IMR-90 (cell line): ENCODE data around the gene TRAF4. TPM values are rescaled to one million over a fixed set of nuclear protein-coding genes. Genes with fewer than 3 reads are reported as not detected.

Experiments
- ATAC-seq: fragments of 200-7000 bp; cut with Tn5 transposase; 2 replicates; pipeline ENCODE4 v1.9.1; 2020; ENCODE audit warnings: low read depth, mild to moderate bottlenecking, moderate library complexity
- BruUV-seq: library from RNA; stranded (reverse); fragments of 400-500 nt; replicated peaks from 2 replicates; lab custom pipeline; 2021; lab: Mats Ljungman, UMichigan
- CTCF ChIA-PET: fragments of 300-600 bp; formaldehyde crosslinking; extraction: SDS; loops from one replicate; lab custom pipeline; 2021; ENCODE audit warnings: antibody characterized with exemption; lab: Yijun Ruan, JAX
- POLR2A ChIA-PET: fragments of 300-600 bp; sonication (Branson Sonifier 250); formaldehyde crosslinking; loops from one replicate; lab custom pipeline; 2022; ENCODE audit warnings: antibody characterized with exemption; ENCODE audit not compliant: unreplicated experiment; lab: Charles Lee
- DNase-seq: peaks from one replicate; pipeline ENCODE4 v3.0.0; 2013
- H2AFZ ChIP-seq: replicated peaks from 2 replicates; pipeline ENCODE3; 2013; ENCODE audit warnings: low read length, mild to moderate bottlenecking; ENCODE audit not compliant: poor library complexity
- H2AK5ac ChIP-seq: 2 replicates; pipeline ENCODE4 v1.6.1; 2013; ENCODE audit warnings: low read depth, low read length, inconsistent platforms
- H2AK9ac ChIP-seq: replicated peaks from 2 replicates; pipeline ENCODE3; 2013; ENCODE audit warnings: mild to moderate bottlenecking, low read depth, low read length, moderate library complexity; ENCODE audit not compliant: poor library complexity
- H2BK120ac ChIP-seq: 2 replicates; pipeline ENCODE4 v1.6.1; 2013; ENCODE audit warnings: low read depth, low read length, inconsistent platforms
- H2BK15ac ChIP-seq: 3 replicates; pipeline ENCODE4 v1.6.1; 2013; ENCODE audit warnings: low read depth, low read length, inconsistent platforms
- H2BK20ac ChIP-seq: 2 replicates; pipeline ENCODE4 v1.6.1; 2013; ENCODE audit warnings: low read depth, mild to moderate bottlenecking, inconsistent platforms, low read length, moderate library complexity
- H2BK5ac ChIP-seq: 2 replicates; pipeline ENCODE4 v1.6.1; 2013; ENCODE audit warnings: mild to moderate bottlenecking, low read depth, low read length, inconsistent platforms; ENCODE audit not compliant: poor library complexity, severe bottlenecking
- H3K14ac ChIP-seq: replicated peaks from 2 replicates; pipeline ENCODE4 v1.6.1; 2013; ENCODE audit warnings: low read depth, low read length, inconsistent platforms
- H3K18ac ChIP-seq: 2 replicates; pipeline ENCODE4 v1.6.1; 2013; ENCODE audit warnings: low read depth, low read length, control low read depth
- H3K23ac ChIP-seq: 2 replicates; pipeline ENCODE4 v1.6.1; 2013; ENCODE audit warnings: low read depth, low read length, inconsistent platforms
- H3K27ac ChIP-seq: 2 replicates; pipeline ENCODE4 v1.5.1; 2013; ENCODE audit warnings: mild to moderate bottlenecking, control low read depth, low read length; ENCODE audit not compliant: insufficient read depth
- H3K27me3 ChIP-seq: 2 replicates; pipeline ENCODE4 v1.6.1; 2013; ENCODE audit warnings: low read length; ENCODE audit not compliant: control insufficient read depth, insufficient read depth
- H3K36me3 ChIP-seq: 2 replicates; pipeline ENCODE4 v1.6.1; 2013; ENCODE audit warnings: low read length, mixed read lengths; ENCODE audit not compliant: control insufficient read depth, insufficient read depth
- H3K4ac ChIP-seq: 2 replicates; pipeline ENCODE4 v1.6.1; 2013; ENCODE audit warnings: low read depth, low read length, inconsistent platforms
- H3K4me1 ChIP-seq: 2 replicates; pipeline ENCODE4 v1.6.1; 2013; ENCODE audit warnings: low read length, mixed read lengths; ENCODE audit not compliant: control insufficient read depth, insufficient read depth
- H3K4me2 ChIP-seq: 2 replicates; pipeline ENCODE4 v1.6.1; 2013; ENCODE audit warnings: low read depth, mild to moderate bottlenecking, control low read depth, low read length, moderate library complexity
- H3K4me3 ChIP-seq: 2 replicates; pipeline ENCODE4 v1.5.1; 2013; ENCODE audit warnings: low read depth, mild to moderate bottlenecking, control low read depth, low read length, moderate library complexity; ENCODE audit not compliant: insufficient read depth
- H3K56ac ChIP-seq: 2 replicates; pipeline ENCODE4 v1.6.1; 2013; ENCODE audit warnings: low read length, inconsistent platforms; ENCODE audit not compliant: insufficient read depth; ENCODE audit errors: extremely low read depth
- H3K79me1 ChIP-seq, 2 experiments: 2 replicates each; pipeline ENCODE4 v1.6.1; 2013; ENCODE audit warnings: low read length in 2 of 2, inconsistent platforms in 1 of 2, low read depth in 1 of 2
- H3K9ac ChIP-seq: 2 replicates; pipeline ENCODE4 v1.6.1; 2013; ENCODE audit warnings: low read depth, low read length, control low read depth
- H3K9me1 ChIP-seq: 2 replicates; pipeline ENCODE4 v1.6.1; 2013; ENCODE audit warnings: low read length, inconsistent platforms; ENCODE audit not compliant: insufficient read depth
- H3K9me3 ChIP-seq: 2 replicates; pipeline ENCODE4 v1.6.1; 2013; ENCODE audit warnings: low read length; ENCODE audit not compliant: control insufficient read depth, insufficient read depth
- H4K20me1 ChIP-seq: 2 replicates; pipeline ENCODE4 v1.6.1; 2013; ENCODE audit warnings: low read length, inconsistent platforms; ENCODE audit not compliant: insufficient read depth
- H4K5ac ChIP-seq: 2 replicates; pipeline ENCODE4 v1.6.1; 2013; ENCODE audit warnings: mild to moderate bottlenecking, low read depth, low read length, control low read depth
- H4K8ac ChIP-seq, 2 experiments: 2 replicates each; pipeline ENCODE4 v1.6.1; 2013; ENCODE audit warnings: low read depth in 2 of 2, low read length in 2 of 2, control low read depth in 1 of 2, inconsistent platforms in 1 of 2
- H4K91ac ChIP-seq: 2 replicates; pipeline ENCODE4 v1.6.1; 2013; ENCODE audit warnings: low read depth, low read length, inconsistent platforms; ENCODE audit not compliant: insufficient read depth
- RAD21 ChIP-seq: IDR thresholded peaks from 2 replicates; pipeline ENCODE4 v1.6.1; 2012; ENCODE audit warnings: low read length, improper control_type of control experiment
- WGBS, 2 experiments: methylation state at CpG; one replicate each; pipeline versions ENCODE4 v1.1.5 to v1.1.7; 2013; ENCODE audit warnings: missing lambda C conversion rate in 2 of 2; ENCODE audit not compliant: insufficient read length in 1 of 2; ENCODE audit errors: extremely low coverage in 2 of 2; 5-methylcytosine and 5-hydroxymethylcytosine counted together
- dilution Hi-C: fragments of 300-500 bp; cut with HindIII; formaldehyde crosslinking; loops from one replicate; pipeline ENCODE4 v1.14.3; 2018; ENCODE audit warnings: low sequenced_read_pairs; ENCODE audit not compliant: unreplicated experiment
- in situ Hi-C: fragments of 300-500 bp; cut with MboI; formaldehyde crosslinking; loops from 3 replicates; pipeline ENCODE4 v1.14.3; 2019; ENCODE audit warnings: low sequenced_read_pairs, inconsistent platforms, mixed read lengths
- intact Hi-C: fragments of 100-400 bp; cut with micrococcal nuclease; formaldehyde crosslinking; loops from 2 replicates; pipeline ENCODE4 v1.10.0; 2022
- polyA plus RNA-seq, 3 experiments: library from polyadenylated mRNA; depleted of rRNA; stranded (reverse); fragments of >200 nt; gene quantifications; 2 replicates each; pipeline ENCODE4 v1.2.3, GENCODE V29; 2012; ENCODE audit warnings: low replicate concordance in 1 of 3
- total RNA-seq: library from RNA; depleted of rRNA; stranded (reverse); fragments of >200 nt; gene quantifications from 2 replicates; pipeline ENCODE4 v1.2.3, GENCODE V29; 2012
- TF ChIP-seq, protein P1 (sequence below): fragments of 150-350 bp; IDR thresholded peaks from 2 replicates; pipeline ENCODE4 v1.6.1; 2016; ENCODE audit warnings: low read depth, mild to moderate bottlenecking, low read length, moderate library complexity, borderline replicate concordance

TRAF4 gene
- total and polyA plus RNA-seq, 2 of the 4 experiments (the other 2 are of a cell fraction): 36.9 to 63.2 TPM

DNA sequence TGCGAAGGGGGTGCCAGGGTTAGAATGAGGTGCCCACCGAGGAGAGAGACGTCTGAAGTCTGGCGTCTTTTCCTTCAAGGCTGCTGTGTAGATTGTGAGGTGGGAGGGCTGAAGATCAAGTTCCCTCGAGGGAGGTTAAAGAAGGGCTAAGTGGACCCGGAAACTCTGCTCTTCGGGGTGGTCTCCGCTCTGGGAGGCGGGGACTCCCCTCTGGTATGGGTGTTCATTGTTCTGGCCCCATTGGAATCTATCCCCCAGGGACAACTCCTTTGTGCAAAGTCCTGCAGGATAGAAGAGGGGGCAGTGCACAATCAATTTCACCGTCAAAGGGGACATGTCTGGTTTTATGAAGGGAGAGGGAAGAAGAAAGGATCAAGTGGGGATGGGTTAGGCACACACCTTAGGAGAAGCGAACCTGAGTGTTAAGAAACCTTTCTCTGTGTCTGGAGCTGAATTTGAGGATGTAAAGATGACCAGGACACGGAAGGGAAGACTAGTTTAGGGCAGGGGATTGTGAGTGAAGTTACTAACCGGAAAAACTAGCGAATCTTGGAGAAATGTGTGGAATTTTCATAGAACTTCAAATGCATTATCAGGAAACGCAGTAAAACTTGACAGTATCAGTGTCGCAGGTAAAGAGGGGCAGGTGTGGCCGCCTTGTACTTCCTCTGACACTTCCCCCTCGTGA lies 25.3 kb upstream of the TRAF4 start:
- CTCF ChIA-PET: no interaction called here
- intact Hi-C loops: no loop called here

More for the DNA sequence above, 25.3 kb upstream of the TRAF4 start:
- POLR2A ChIA-PET: interaction anchor here (1.5 kb wide), 1 partner anchor 8 kb away, joined by 6 read pairs; no protein-coding TSS in a partner anchor
- Histone ChIP-seq H3K18ac (peak overlapping the region; percentile 98), H3K4me1 (peaks cover 13% of the 10 kb centered on the region), H4K5ac (peak overlapping the region; percentile 97), H3K27me3 (no peaks in the 10 kb centered on the region), H3K9me3 (no peaks in the 10 kb centered on the region), H3K79me1 (peaks cover 12 to 64% of the 10 kb centered on the region in 2 experiments; a peak in 3 of 4 replicates), H3K56ac (peak overlapping the region; percentile 96), H2BK20ac (peak overlapping the region; percentile 91), H2BK15ac (peak overlapping the region; percentile 99), H3K27ac (peak overlapping the region; percentile 98), H2AK9ac (peak overlapping the region; percentile 96), H3K36me3 (peaks cover 45% of the 10 kb centered on the region), H3K9me1 (peaks cover 15% of the 10 kb centered on the region; the same call in 1 of the 2 replicates), H3K4ac (peak overlapping the region; percentile 99), H2BK5ac (peak overlapping the region; percentile 99), H3K14ac (peak overlapping the region; percentile 89), H4K91ac (peak overlapping the region; percentile 96), H2AK5ac (peak overlapping the region; percentile 100), H3K4me2 (peak overlapping the region; percentile 92), H3K23ac (peak overlapping the region; percentile 95), H3K9ac (peak overlapping the region; percentile 74), H2BK120ac (peak overlapping the region; percentile 96), H4K20me1 (peaks cover 51% of the 10 kb centered on the region), H3K4me3 (peak overlapping the region; percentile 80), H4K8ac (peak overlapping the region; percentile 92 to 94), H2AFZ (peak overlapping the region; percentile 96)
- TF ChIP-seq, protein P1, sequence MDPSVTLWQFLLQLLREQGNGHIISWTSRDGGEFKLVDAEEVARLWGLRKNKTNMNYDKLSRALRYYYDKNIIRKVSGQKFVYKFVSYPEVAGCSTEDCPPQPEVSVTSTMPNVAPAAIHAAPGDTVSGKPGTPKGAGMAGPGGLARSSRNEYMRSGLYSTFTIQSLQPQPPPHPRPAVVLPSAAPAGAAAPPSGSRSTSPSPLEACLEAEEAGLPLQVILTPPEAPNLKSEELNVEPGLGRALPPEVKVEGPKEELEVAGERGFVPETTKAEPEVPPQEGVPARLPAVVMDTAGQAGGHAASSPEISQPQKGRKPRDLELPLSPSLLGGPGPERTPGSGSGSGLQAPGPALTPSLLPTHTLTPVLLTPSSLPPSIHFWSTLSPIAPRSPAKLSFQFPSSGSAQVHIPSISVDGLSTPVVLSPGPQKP: no peak
- no peak for TF ChIP-seq RAD21
- 0% methylated on average over 4 of the region's 18 CpGs; no CpG with 5 or more reads in 1 of the 2 experiments for WGBS, 2 experiments
- dilution Hi-C loops (no loop called here), in situ Hi-C loops (no loop called here)
- no peak for DNase-seq
- ATAC-seq: peak; percentile 0; the same call in 1 of the 2 replicates
- no TSS peak for BruUV-seq
